Occipital lobe (tissue), 2 donors: ENCODE results near the gene KIF18A. TPM values are rescaled to one million over a fixed set of nuclear protein-coding genes. Genes with fewer than 3 reads are reported as not detected.

Experiments used
- DNase-seq: peaks from one replicate; lab custom pipeline; 2025; lab: John Stamatoyannopoulos, UW
- total RNA-seq: library from RNA; depleted of rRNA; stranded (reverse); fragments of >200 nt; gene quantifications from one replicate; pipeline ENCODE4 v1.2.3, GENCODE V29; 2014

KIF18A gene
- total RNA-seq, 1 donor from 2014 or later: 4.5 TPM

- DNase-seq: no peak
Observed at GRCh38 chr11:28043930-28044709, 63.8 kb downstream of the KIF18A start.

DNA sequence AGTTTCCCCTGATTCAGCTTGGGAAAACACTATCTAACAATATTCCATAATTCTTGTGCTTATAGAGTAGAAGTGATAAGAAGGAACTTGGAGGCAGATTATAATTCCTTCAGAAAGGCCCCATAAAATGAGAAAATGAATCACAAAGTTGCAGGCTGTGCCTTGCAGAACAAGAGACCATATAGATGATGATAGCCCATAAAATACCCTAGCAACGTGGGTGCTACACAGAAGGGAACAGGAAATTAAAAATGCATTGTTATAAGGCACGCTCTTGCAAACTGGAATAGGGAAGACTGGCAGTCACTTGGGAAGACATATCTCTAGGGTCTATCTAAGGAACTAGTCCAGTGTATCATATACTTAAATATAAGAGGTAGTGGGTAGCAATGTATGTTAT is 67.6 kb downstream of the KIF18A start:
- DNase-seq: no peak

DNA sequence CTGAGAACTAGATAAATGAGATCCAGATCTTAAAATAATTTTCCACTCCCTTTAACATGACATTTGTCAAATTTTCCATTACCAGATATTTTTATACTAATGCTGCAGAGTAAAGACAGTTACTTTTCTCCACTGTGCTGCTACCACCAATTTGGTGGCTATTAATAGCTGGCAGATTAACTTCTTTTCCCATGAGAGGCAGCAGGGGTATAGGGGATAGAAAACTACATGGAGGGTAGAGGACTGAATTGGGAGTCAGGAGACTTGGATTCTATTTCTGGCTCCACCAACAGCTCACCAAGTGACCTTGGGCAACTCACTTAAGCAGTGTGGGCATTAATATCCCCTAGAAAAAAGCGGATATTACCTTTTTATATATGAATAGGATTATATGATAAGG is 69.2 kb downstream of the KIF18A start:
- DNase-seq: no peak

DNA sequence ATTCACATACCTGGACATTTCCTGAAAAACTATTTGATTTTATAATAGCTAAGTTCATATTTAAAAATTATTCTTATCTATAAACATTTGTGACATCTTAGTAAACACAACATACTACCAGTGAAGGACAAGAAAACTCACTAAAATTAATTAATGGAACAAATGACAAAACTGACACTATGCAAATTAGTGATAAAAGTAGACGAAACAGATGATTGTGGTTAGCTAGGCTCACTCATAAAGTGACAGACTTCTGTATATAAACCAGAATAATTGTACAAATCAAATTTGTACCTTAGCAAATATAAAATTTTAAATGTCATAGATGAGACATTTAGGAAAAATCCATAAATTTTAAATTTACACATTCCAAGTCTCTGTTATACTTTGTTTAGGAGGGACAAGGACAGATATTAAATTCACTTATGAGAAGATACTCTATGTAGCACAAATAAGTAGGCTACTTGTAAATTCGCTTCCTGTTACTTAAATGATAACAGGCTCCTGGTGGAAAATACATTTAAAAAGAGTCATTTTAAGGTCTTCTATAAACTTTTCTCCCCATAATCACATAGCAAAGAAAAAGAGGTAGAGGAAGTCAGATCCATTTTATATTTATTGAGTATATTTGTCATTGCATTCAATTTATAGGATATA is 81.2 kb downstream of the KIF18A start:
- no peak for DNase-seq

DNA sequence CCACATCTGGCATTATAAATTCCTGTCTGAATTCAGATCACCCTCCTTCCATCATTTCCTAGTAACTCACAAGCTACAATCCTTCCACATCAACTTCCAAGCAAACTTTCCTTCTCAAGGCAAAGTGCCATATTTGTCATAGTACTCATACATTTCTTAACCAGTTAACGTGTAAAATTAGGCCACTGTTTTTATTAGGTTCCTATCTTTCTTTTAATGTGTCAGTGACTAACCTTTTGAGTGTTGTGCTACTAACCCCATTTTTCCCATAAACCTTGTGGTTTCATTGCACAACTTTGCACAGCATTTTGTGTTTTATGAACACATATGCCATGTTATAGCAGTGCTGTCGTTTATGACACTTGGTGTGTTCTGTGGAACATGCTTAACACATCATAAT is 90.1 kb downstream of the KIF18A start:
- DNase-seq: no peak

- no peak for DNase-seq
Observed at GRCh38 chr11:28011813-28012212, 96.1 kb downstream of the KIF18A start.

DNA sequence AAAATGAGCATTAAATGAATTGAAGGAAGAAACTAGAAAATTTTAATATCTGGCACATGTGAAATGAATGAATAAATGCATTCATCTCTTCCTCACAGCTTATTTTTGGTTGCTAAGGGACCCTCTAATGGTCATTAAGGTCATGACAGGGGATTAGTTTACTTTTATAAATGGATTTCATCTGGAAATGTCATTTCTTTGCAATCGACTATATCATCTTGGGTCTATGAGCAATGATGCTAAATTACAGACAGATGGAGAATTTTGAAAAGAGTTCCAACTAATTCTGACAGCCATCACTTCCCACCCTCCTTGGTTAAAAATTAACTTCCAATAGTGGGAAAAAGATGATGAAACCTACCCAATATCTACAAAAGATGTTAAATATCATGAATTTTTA is 98.0 kb downstream of the KIF18A start:
- no peak for DNase-seq

DNA sequence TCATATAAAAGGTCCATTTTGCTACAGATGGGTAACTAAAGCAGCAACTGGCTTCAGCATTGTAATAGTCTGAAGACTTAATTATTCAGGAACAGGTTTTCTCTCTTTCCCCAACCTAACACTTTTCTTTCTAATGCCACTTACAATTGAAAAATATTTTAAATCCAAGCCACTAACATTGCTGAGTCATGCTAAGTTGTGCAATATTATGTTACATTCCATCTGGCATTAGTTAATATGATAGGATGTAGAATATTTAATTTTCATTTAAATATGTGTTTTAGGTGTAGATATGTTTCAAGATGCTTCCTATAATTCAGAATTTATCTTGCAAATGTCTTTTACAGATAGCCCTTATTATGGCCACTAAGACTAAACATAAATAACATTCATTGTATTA is 98.6 kb downstream of the KIF18A start:
- DNase-seq: no peak

- DNase-seq: no peak
Observed at GRCh38 chr11:28003615-28004014, 104.3 kb downstream of the KIF18A start.

GRCh38 chr11:27998552-27998951 is 109.4 kb downstream of the KIF18A start:
- no peak for DNase-seq

- no peak for DNase-seq
Observed at GRCh38 chr11:27997344-27997743, 110.6 kb downstream of the KIF18A start.

DNA sequence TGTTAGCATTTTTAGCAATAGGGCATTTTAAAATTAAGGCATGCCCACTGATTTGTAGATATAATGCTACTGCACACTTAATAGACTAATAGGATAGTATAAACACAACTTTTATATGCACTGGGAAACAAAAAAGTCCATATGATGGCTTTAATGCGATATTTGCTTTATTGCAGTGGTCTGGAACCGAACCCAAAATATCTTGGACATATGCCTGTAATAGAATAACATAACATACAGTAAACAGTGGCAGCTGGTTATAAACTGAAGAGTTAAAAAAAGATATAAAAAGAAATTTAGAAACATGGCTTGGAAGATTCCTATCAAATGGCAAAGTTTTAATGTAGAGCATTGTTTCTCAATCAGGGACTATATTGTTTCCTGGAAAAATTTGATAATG is 111.9 kb downstream of the KIF18A start:
- no peak for DNase-seq

DNA sequence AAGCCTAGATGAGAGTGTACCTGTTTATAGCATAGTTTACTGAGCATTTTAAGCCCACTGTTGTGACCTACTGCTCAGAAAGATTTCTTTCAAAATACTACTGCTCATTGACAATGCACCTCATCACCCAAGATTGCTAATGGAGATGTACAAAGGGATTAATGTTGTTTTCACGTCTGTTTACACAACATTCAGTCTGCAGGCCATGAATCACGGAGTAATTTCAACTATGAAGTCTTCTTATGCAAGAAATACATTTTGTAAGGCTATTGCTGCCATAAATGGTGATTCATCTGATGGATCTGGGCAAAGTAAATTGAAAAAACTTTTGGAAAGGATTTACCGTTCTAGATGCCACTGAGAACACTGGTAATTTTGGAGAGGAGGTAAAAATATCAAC is 112.9 kb downstream of the KIF18A start:
- DNase-seq: no peak

DNA sequence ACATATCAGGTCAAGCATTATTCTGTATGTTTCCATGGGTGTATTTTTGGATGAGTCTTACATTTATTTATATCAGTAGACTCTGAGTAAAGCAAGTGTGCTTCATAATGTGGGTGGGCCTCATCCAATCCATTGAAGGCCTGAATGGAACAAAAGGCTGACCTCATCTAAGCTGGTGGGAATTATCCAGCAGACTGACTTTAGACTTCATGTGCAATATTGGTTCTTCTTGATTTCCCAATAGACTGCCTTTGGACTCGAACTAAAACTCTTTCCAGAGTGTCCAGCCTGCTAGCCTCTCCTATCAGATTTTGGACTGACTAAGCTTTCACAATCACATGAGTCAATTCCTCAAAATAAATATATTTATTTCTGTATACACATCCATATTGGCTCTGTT is 116.2 kb downstream of the KIF18A start:
- DNase-seq: no peak

DNA sequence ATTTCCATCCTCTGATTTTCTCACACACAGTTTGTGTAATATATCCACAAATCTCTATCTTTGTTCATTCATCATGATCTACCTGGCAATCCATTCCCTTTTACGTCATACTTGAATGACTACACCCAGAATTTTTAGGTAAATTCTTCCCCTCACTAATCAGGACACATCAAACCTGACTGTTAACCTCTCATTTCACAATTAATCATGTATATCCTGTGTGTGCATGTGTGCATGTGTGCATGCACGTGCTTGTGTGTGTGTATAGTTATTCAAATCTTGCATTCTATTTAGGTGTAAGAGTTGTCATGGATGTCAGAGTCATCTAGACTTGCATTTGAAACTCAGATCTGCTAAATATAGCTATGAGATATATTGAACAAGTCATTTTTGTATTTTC is 130.4 kb downstream of the KIF18A start:
- no peak for DNase-seq

GRCh38 chr11:27977031-27977430 is 130.9 kb downstream of the KIF18A start:
- DNase-seq: no peak

GRCh38 chr11:27976262-27976661 is 131.7 kb downstream of the KIF18A start:
- no peak for DNase-seq

DNA sequence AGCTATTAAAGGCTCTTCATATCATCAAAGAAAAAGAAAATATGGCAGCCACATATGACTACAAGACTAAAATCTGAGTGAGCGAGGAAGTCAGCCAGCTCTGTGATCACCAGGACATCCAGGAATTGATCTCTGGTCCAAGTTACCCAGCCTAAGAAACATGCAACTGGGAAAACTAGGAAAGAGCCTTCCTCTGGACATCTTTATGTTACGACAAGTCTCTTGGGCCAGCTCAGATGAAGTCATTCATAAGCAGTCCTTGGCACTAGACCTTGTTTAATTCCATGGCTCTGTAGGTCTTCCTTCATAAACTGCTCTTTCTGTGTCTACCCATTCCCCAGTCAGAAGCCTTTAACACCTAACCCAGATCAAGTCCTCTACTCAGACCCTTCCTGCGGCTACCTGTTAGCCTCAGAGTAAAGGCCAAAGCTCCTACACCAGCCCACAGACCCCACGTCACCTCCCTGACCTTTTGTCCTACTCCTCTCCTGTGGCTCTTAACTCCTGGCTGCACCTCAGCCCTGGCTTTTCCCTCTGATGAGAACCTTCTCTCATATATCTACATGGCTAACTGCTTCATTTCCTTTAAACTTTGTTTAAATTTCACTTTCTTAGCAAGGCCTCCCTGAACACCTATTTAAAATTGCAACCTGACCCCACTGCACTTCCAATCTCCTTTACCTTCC is 134.0 kb downstream of the KIF18A start:
- DNase-seq: no peak

- DNase-seq: no peak
Observed at GRCh38 chr11:27972522-27973170, 135.3 kb downstream of the KIF18A start.

DNA sequence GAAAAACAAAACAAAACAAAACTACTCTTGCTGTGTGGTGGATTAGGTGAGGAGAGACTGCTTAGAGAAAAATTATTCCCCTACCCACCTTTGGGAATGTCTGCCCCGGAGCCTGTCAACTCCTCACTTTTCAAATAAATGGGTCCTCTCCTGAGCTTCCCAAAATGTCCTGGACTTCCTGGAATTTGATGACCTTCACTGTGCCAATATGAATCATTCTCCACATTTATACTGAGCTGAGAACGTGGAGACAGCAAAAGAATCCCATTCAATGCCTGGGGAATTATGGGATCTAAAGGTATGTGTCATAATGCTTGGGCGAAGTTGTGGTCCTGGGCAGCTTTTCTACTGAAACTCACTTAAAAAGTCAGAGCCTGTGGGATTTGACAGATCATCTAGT is 136.8 kb downstream of the KIF18A start:
- no peak for DNase-seq
